ENCODE results near the gene MAPK8IP2.
"Not testable (repeated sequence)": the region's sequence is repeated elsewhere in the genome, so short reads cannot be mapped to it uniquely, and the experiment has no call there.

Gene MAPK8IP2

GRCh38 chr22:50641696-50642607 is 41.4 kb downstream of the MAPK8IP2 start:
- DNase-seq = peak; percentile 23

DNA sequence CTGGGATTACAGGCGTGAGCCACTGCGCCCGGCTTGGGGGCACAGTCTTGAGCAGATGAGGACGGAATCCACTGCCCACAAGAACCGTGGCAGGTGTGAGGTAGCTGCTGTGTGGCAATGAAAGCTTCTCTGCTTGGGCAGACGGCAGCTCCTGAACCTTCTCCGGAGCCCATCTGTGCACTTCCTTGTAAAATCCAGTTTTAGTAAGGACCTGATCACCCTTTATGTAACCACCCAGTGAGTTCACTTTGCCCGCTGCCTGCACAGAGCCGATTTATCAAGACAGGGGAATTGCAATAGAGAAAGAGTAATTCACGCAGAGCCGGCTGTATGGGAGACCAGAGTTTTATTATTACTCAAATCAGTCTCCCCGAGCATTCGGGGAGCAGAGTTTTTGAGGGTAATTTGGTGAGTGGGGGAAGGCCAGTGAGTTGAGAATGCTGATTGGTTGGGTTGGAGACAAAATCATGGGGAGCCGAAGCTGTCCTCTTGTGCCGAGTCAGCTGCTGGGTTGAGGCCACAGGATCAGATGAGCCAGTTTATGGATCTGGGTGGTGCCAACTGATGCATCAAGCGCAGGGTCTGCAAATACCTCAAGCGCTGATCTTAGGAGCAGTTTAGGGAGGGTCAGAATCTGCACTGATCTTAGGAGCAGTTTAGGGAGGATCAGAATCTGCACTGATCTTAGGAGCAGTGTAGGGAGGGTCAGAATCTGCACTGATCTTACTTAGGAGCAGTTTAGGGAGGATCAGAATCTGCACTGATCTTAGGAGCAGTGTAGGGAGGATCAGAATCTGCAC is 42.6 kb downstream of the MAPK8IP2 start:
- not testable (repeated sequence) for DNase-seq

GRCh38 chr22:50643821-50644101 is 43.2 kb downstream of the MAPK8IP2 start:
- not testable (repeated sequence) for DNase-seq

- DNase-seq = no peak
Observed at GRCh38 chr22:50653256-50653655, 52.7 kb downstream of the MAPK8IP2 start.

DNA sequence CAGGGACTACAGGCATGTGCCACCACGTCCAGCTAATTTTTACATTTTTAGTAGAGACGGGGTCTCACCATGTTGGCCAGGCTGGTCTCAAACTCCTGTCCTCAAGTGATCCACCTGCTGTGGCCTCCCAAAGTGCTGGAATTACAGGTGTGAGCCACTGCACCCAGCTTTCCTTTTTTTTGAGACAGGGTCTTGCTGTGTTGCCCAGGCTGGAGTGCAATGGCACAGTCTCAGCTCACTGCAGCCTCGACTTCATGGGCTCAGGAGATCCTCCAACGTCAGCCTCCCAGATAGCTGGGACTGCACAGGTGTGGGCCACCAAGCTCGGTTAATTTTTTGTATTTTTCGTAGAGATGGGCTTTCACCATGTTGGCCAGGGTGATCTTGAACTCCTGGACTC is 54.1 kb downstream of the MAPK8IP2 start:
- not testable (repeated sequence) for DNase-seq

DNA sequence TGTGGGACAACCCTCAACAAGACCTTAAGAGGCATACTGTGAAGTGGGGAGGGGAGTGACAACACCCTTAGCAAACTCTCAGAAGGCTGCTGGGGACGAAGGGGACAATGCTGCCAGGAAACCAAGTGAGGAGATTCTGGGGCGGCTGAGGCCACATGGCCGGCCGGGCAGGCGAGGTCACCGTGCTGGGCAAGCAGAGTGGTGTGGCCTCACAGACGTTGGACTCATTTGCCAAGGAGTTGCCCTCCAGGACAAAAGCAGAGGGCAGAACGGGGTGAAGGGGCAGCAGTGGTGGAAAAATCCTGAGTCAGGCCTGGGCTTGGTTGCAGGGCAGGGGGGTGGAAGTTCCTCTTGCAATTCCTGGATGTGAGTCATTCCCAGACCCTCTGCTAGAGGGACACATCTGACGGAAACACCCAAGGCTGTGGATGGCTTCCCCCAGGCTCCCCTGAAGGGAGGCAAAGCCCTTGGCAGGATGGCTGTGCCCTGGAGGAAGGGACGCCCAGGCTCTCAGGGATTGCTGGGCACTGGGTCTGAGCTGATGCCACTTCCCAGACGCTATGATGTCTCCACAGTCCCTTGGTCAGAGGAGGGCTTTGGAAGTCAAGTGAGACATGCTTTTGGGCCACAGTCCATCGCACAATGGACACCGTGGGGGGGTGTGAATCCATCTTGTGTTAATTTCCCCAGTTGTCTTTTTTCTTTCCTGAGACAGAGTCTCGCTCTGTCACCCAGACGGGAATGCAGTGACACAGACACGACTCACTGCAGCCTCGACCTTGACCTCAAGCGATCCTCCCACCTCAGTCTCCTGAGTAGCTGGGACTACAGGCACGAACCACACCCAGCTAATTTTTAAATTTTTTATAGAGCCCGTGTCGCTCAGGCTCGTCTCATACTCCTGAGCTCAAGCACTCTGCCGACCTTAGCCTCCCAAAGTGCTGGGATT is 55.8 kb downstream of the MAPK8IP2 start:
- peak; percentile 72 for DNase-seq

DNA sequence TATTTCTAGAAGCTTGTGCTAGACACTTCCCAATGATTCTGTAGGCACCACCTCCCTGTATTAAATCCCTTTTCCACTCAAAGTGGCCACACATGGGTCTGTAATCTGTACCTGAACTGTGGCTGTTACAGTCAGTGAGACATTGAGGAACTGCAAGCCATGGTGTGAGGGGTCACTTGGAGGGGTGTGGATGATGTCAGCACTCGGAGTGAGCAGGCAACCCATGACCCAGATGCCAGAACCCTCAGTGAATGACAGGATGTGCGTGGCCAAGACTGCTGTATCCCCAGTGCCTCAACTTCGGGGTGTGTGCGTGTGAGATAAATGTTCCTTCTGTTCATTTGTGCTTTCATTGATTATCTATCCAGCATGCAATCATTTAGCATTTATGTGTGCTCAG is 57.3 kb downstream of the MAPK8IP2 start:
- DNase-seq = no peak

DNA sequence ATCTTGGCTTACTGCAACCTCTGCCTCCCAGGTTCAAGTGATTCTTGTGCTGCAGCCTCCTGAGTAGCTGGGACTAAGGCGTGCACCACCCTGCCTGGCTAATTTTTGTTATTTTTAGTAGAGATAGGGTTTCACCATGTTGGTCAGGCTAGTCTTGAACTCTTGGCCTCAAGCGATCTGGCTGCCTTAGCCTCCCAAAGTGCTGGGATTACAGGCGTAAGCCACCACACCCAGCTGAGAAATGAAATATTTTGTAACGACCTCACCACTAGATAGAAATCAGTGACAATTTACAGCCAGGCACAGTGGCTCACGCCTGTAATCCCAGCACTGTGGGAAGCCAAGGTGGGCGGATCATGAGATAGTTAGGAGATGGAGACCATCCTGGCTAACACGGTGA is 59.1 kb downstream of the MAPK8IP2 start:
- not testable (repeated sequence) for DNase-seq

GRCh38 chr22:50660306-50660705 is 59.7 kb downstream of the MAPK8IP2 start:
- no peak for DNase-seq

Data from fibroblast of skin of right quadriceps (primary cell).